Measurements from ENCODE around the gene ZDHHC17.

DNA sequence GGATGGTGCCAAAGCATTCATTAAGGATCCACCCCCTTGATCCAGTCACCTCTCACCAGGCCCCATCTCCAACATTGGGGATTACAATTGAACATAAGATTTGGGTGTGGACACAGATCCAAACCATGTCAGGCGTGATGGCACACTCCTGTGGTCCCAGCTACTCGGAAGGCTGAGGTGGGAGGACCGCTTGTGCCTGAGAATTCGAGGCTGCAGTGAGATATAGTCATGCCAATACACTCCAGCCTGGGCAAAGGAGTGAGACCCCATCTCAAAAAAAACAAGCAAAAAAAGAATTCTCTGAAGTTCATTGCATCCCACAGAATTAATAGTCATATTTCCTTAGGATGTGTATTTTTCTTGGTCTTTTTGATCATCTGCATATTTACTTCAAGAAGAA is 34.9 kb downstream of the ZDHHC17 start:
- TF ChIP-seq EZH2 (optimal IDR thresholded peaks at IDR 0.05; ENCODE audit: low read depth, low read length) (no peak), EZH2phosphoT487 (IDR thresholded peaks at IDR 0.05; ENCODE audit: low read length) (no peak)
- TF ChIP-seq, protein P1, sequence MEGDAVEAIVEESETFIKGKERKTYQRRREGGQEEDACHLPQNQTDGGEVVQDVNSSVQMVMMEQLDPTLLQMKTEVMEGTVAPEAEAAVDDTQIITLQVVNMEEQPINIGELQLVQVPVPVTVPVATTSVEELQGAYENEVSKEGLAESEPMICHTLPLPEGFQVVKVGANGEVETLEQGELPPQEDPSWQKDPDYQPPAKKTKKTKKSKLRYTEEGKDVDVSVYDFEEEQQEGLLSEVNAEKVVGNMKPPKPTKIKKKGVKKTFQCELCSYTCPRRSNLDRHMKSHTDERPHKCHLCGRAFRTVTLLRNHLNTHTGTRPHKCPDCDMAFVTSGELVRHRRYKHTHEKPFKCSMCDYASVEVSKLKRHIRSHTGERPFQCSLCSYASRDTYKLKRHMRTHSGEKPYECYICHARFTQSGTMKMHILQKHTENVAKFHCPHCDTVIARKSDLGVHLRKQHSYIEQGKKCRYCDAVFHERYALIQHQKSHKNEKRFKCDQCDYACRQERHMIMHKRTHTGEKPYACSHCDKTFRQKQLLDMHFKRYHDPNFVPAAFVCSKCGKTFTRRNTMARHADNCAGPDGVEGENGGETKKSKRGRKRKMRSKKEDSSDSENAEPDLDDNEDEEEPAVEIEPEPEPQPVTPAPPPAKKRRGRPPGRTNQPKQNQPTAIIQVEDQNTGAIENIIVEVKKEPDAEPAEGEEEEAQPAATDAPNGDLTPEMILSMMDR (IDR thresholded peaks at IDR 0.05; ENCODE audit: low read length), result no peak
